Activated CD4-positive, CD25-positive, alpha-beta regulatory T cell treated with anti-CD3 and anti-CD28 coated beads, Interleukin-2, amount 50 U/mL, for 24 hours (primary cell): ENCODE results near the gene SDHC.

Experiments
- ATAC-seq, 2 donors: fragments of 150-1000 bp; cut with Tn5 transposase; one replicate each; pipeline ENCODE4 v1.10.0; 2021; ENCODE audit warnings: mild to moderate bottlenecking in 1 of 2, moderate library complexity in 1 of 2

Gene SDHC, protein sequence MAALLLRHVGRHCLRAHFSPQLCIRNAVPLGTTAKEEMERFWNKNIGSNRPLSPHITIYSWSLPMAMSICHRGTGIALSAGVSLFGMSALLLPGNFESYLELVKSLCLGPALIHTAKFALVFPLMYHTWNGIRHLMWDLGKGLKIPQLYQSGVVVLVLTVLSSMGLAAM

DNA sequence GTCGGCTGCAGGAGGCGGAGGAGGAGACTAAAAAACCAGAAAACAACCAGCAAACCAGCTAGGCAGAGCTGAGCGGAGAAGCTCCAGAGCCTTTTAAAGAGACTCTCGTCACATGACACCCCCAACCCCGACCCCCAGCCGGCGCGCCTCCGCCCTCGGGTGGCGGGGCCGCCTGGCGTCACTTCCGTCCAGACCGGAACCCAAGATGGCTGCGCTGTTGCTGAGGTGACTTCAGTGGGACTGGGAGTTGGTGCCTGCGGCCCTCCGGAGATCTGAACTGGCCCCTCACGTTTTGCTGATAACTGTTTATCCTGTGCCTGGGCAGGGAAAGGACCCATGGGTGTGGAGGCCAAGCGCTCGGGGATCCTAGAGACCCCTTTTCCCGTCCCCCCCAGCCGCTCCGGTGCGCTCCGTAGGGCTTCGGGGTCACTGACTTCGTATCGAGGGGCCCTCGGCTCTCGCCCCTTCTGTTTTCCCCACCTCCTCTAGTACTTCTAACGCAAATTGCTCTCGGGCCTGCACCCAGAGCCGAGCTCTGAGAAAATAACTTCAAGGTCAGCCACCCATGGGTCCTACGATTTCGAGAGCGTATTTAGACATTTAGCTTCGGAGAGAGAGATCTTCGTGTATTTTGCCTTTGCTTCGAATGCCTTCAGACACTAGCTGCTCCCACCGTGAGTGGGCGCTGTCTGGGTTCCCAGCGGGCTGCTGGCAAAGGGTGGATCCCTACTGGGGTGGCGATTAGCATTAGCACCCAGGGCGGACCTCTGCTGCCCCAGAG is at the start of gene SDHC:
Gene SDHC, plus strand, starts transcription at position 181 of the 781 bp plus-strand sequence. Its CDS starts 25 bp downstream, at position 206.
- peak; percentile 98 to 99 for ATAC-seq

DNA sequence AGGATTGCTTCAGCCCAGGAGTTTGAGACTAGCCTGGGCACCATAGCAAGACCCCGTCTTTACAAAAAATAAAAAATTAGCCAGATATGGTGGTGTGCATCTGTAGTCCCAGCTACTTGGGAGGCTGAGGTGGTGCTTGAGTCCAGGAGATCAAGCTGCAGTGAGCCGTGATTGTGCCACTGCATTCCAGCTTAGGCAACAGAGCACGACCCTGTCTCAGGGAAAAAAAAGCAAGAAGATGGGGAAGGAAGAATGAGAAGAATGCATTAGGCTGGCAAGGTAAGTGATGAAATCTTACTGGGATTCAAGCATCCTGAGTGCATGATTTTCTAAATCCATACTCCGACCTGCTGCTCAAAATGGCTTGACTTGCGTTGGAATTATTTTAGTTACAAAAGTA is 48.9 kb upstream of the SDHC start:
- ATAC-seq, result no peak

DNA sequence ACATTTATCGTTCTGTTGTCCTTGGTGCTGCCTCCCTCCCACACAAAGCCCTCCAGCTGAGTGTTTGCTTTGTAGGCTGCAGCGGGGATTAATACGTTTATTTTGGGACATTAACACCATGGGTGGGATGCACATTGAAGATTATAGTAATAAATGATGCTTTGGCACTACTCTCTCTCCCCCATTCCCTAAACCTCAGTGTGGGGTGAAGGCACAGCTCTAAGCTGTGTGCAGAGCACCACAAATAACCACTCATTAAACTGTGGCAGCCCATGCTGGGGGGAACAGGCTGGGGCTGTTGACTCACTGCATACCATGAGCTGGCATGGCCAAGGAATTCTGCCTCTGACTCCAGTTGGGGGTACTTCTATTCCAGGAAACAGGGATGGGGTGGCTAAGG is 48.0 kb upstream of the SDHC start:
- no peak for ATAC-seq

DNA sequence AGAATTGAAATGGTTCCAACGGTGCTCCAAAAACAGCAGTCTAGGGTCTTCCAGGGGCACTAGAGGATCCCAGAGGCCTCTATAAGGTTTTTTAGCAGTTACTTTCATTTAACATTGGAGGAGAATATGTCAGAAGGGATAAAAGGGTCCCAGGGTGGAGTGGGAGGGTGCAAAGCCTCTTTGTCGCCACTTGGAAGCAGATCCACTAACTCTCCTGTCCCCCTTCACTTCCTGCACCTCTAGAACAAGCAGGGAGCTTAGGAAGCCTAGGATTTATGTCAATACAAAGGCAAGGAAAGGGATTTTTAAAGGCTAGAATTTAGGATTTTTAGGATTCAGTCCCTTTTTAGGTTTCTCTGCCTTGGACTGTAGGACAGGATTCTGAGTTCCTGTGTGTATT is 47.3 kb upstream of the SDHC start:
- no peak for ATAC-seq

DNA sequence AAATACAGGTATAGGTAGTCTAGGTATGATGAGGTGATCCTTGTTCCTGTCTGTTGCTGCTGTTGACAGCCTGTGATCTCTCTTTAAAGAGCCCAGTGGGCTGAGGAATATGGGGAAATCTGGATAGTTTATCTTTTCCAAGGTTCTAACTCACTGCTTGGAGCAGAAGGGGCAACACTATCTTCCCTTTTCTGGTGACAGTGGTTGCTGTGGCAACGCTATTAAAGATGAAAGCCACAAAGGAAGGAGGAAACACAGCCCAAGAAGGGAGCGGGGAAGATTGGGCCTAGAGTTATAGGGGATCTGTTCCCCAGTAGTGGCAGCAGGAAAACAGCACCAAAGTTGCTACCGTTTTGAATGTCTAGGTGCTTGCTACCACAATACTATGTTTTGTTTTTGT is 46.9 kb upstream of the SDHC start:
- no peak for ATAC-seq

DNA sequence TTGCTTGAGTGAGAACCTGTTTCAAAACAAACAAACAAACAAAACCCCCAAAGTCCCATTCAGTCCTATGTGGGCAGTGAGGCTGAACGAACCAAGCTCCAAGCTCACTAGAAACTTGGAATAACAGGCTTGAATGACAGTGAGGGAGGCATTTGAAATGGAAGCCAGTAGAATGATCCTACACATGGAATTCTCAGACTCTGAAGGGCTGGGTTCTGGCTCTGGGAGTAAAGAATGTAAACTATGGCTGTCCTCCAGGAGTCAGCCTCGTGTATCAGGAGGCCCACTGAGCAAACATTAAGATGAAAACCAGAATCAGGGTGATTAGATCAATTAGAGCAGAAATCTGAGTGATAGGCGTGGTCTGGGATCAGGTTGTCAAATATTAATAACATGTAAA is 40.8 kb upstream of the SDHC start:
- no peak for ATAC-seq

DNA sequence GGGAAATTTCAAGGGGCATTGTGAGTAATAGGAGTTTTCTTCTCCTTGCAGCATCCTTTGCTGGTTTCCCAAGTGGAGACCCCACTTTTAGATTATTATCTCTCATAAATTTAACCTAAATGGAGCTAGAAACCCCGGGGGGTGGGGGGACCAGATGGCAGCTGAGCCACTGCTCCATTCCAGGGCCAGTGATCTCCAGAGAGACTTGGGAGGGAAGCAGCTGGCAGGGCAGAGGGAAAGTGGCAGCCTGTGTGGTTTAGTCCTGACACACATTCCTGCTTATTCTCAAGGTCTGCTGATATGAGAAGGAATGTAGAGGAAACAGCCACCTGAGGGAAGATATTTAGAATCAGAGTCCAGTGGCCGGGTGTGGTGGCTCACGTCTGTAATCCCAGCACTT is 39.3 kb upstream of the SDHC start:
- no peak for ATAC-seq

DNA sequence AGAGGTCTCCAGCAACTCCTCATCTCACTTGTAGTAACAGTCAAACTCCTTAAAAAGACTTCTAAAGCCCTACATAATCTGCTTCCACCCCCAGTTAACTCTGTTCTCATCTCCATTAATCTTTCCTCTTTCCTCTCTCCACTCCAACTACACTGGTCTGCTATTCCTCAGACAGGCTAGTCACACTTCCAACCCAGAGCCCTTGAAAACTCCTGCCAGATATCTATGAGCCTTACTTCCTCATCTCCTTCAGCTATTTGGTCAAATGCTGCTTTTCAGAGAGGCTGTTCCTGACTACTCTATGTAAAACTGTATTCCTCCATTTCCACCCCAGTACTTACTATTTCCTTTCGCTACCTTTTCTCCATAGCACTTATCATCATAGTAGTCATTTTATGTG is 31.2 kb upstream of the SDHC start:
- no peak for ATAC-seq

DNA sequence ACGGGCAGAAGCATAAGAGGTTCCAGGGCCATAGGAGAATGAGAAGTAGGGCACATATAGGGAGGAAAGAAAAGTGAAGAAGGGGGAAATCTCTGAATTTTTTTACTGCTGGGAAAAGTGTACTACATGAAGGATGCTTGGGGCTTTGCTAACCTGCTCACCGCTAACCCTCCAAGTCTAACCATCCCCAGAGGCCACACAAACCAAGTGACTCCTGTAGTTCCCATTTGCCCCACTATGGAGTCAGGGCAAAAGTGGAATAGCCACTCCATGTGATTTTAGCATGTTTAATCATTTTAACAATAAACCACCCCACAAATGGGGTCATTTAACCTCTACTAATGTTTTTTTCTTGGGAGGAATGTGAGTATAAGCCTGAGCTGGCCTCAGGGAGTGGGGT is 29.1 kb upstream of the SDHC start:
- no peak for ATAC-seq

DNA sequence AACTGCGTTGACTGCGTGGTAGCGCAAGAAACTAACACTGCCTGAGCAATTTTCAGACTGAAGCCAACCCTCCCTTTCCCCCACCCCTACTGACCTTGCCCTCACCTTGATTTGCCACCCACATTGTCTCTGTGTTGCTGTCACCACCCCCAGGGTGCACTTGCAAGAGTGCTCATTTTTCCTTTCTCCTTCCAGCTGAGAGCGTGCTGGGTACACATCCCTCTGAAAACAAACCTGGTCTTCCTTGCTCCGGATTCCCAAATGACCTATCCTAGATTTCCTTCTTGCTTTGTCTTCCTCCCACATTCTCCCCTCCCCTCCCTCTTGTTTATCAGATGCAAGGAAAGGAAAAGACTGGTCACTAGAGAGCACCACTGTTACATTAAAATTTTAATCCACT is 28.7 kb upstream of the SDHC start:
- ATAC-seq, result no peak

DNA sequence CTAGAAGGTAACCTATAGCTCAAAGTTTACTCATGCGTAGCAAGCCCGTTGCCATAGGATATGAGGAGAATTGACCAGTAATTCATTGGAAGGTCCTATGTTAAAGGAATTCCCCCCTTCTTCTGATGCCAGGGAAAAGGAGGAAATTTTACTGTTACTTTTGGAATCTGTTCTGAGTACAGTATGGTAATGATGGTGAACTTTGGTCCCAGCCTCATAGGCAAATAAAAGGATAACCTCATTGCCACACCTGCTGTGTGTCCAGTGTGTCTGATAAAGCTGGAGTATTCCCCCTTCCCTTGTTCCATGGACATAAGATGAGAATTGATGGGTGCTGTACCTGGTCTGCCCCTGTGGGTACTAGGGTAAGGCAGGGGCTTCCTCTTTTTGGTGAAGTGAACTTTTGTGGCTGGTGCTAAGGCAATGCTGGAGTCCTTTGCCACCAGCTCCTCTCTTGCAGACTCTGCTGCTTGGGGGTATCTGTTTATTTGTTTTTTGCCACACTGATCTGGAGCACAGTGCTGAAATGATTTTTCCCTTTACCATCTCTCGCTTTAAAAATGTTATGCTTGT is 26.6 kb upstream of the SDHC start:
- ATAC-seq, result no peak

DNA sequence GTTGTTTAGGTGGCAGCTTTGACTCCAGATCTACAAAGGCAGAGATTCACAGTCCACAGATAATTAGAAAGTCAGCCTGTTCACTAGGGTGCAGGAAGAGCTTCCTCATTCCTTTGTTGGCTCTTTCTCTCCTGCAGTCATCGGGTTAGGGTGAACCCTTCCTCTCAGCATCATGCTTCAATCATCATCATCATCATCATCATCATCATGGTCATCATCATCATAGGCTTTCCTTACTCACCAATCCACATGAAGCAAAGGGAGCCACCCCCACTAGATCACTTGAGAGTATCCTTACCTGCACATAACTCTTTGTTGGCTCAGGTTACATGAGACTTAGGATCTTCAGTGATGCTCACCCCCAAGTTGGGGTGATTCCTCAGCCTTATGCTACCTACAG is 23.4 kb upstream of the SDHC start:
- no peak for ATAC-seq

DNA sequence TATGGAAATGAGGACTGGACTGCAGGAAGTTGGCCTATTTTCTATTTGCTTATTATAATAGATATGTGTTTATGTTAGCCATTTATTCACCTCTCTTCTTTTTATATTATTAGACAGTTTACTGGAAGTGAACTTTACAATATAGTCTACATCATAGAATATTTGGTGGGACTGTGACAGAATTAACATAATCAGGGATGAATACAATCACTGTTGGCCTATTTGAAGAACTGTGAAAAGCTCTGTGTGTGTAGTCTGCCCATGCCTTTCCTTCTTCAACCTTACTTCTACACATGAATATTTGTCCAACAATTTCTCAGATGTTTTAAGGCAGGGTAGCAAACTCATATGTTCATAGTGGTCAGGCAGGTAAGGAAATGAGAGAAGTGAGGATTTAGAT is 16.8 kb upstream of the SDHC start:
- no peak for ATAC-seq

DNA sequence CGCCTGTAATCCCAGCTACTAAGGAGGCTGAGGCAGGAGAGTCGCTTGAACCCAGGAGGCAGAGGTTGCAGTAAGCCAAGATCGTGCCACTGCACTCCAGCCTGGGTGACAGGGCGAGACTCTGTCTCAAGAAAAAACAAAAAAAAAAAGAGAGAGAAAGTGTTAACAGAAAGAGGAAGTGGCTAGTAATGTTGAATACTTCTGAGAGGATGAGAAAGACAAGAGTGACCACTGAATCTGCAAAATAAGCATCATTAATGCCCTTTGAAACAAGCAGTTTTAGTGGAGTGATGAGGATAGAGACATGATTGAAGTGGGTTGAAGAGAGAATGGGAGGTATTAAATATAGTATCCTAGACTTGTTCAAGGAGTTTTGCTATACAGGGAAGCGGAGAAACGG is 16.1 kb upstream of the SDHC start:
- no peak for ATAC-seq

DNA sequence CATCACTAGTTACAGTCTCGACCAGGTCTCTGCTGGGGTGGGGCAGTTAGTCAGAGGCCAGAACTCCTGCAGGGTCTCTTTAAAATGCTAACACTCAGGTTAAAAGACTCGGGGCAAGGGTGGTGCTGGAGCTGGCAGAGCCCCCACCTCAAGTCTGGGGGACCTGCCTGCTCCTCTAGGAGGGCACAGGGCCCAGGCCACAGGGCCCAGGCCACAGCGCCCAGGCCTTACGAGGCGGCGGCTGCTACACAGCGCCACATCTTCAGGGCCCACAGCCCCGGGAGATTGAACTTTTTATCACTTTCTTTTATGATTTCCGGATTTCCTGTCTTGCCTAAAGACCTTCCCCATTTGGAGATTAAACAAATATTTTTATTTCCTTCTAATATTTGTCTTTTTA is 14.8 kb upstream of the SDHC start:
- ATAC-seq, result no peak

DNA sequence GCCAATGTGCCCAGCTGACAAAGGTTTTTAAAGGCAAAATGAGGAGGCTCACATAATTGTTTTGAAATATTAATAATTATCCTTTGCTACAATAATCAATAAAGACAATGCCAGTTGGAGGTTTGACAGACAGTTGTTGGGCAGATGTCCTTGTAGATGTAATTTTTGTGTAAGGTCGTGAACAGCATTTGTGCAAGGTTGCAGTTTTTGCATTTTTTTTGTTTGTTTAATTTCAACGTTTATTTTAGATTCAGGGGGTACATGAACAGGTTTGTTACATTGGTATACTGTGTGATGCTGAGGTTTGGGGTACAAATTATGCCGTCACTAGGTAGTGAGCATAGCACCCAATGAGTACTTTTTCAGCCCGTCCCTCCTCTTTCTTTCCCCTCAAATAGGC is 13.7 kb upstream of the SDHC start:
- no peak for ATAC-seq

DNA sequence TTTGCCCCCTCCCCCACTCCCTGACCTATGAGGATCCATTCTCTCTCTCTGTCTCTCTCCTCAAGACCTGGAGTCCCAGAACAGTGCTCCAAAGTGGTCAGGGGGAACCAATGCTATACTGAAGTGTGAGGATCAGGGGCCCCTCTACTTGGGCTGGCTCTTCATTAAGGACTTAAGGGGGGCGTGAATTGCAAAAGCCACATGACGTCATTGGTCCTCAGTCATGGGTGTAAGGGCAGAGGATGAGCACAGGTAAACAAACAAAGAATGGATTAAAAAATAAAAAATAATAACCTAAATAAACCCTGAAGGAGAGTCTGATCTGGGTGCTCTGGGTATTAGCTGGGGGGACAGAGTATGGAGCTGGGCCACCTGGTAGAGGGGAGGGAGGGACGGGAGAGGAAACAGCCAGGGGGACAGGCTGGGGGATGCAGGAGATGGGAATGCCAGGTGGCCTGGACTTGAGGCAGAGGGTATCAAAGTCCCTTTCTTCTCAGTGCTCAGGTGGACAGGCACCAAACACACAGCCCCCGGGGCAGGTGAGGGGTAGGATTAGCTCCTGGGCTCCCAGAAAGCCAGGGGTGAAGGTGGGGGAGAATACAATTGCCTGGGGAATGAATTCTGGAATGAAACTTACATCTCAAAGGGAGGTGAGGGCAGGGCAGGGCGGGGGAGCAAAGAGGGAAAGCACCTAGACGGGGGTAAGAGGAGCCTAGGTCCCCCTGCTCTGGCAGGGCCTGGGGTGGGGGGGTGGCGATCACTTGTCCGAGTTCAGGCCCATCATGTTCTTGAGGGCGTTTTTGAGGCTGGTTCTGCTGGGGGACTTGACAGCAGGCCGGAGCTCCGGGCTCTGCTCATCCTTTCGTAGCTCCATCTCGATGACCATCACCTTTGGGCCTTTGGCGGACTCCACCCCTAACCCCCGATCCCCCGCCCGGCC is 9.0 kb upstream of the SDHC start:
- no peak for ATAC-seq

DNA sequence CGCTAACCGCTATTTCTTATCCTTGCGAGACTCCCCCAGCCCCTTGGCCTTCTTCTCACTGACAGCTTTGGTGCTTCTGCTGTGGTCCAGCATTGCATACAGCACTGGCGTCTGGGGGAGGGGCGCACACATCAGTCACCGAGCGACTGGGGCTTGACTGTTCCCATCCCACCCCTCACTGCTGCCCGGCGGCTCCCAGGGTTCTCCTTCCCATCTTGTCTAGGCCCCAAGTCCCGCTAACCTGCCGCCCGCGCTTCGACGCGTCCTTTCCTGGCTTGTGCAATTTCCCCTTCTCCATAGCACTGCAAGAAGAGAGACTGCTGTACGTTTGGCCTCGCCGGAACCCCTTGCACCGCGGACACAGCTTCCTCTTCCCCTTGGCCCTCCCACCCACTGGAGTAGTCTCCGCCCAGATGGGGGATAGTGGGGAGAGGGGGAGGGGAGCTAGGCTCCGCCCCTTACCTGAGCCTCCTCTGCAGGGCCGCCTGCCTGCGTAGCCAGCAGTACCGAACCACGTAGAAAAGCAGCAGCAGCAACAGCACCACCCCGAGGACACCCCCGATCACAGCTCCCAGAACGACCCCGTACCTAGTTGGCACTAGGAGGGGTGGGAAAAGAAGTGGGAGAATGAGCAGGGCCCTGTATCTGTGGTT is 8.2 kb upstream of the SDHC start:
- peak; percentile 94 to 95 for ATAC-seq

DNA sequence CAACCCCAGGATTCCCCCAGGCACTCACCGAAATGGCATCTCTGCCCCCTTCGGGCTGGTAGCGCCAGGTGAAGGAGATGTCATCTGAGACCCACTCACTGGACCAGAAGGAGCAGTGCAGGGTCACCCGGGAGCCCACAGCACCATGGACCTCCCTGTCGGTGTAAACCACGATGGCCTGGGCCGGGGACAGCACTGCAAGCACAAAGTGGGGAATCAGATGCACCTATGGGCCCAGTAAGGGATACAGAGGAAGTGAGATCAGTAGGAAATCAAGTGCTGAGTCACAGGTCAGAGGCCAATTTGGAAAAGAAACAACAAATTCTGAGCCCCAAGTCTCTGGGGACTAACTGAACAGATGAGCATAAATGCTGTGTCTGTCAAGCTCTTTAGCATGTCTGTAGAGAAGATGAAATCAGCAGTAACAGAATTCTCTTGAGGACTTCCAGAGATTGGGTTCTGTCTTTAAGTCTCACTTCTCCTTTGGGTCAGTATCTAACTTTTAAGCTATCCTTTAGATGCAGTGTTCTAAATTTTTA is 6.9 kb upstream of the SDHC start:
- ATAC-seq, result no peak

DNA sequence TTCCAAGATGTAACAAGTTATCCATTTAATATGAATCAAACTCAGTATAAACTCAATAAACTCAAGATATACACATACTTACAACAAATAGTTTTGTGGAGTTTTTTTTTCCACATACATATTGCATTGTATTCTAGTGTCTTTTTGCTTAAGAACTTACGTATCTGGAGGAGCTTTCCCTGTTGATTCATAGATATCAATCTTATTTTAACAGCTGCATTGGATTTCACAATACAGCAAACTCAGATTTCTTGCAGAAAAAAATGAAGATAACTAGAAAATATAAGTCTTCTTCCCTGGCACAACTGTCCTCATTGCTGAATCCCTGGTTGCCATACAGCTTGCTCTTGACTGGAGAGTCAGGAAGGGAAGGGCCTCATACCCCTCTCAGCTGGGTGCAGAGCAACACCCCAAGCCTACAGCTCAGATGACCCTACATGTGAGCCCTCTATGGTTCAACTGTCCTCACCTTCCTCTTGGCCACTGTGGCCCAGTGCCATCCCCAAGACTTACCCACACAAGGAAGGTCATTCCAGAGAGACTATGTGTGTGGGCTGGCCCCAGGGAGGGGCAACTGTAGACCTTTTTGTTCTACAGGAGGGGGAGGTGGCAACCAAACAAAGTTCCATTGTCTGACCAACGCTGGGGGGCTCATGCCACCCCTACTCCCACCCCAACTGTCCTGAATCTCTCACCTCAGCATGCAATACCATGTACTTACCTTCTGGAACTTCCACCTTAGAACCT is 6.1 kb upstream of the SDHC start:
- no peak for ATAC-seq

DNA sequence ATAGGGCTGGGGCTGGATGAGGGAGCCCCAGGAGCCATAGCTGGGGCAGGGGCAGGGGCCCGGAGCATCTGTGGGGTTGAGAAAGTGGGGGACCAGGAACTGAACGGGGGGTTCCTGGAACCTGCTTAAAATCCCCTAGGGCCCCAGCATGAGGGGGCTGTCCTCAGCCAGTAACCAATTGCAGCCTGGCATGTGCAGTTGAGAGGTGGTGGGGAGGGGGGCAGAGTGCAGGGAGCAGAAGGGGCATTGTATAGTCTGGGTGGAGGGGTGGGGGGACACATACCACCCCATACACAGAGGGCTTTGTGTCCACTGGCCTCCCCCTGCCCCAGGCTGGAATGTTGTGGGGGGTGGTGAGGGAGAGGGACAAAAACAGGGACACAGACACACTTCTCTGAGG is 4.3 kb upstream of the SDHC start, which contains the start of gene MPZ:
Gene MPZ, minus strand, starts transcription at position 101 of the 400 bp plus-strand sequence. Its CDS starts 63 bp downstream, at position 38.
- ATAC-seq, result no peak
